Mucosa of rectum (tissue), 2 donors: ENCODE measurements around the gene GIPR.
"Not testable (repeated sequence)": the region's sequence is repeated elsewhere in the genome, so short reads cannot be mapped to it uniquely, and the experiment has no call there.

Experiments used
- H3K27ac ChIP-seq, 2 donors: one replicate each; pipeline ENCODE4 v1.7.0; 2013; ENCODE audit warnings: inconsistent platforms in 2 of 2, low read depth in 2 of 2, low read length in 2 of 2
- H3K27me3 ChIP-seq, 2 donors: one replicate each; pipeline ENCODE4 v1.7.0; 2013; ENCODE audit warnings: low read length in 2 of 2; ENCODE audit not compliant: control insufficient read depth in 2 of 2, insufficient read depth in 2 of 2
- H3K36me3 ChIP-seq, 2 donors: one replicate each; pipeline ENCODE4 v1.7.0; 2013; ENCODE audit warnings: low read length in 2 of 2; ENCODE audit not compliant: control insufficient read depth in 2 of 2, insufficient read depth in 2 of 2
- H3K4me1 ChIP-seq, 2 donors: one replicate each; pipeline ENCODE4 v1.7.0; 2013; ENCODE audit warnings: low read length in 2 of 2, mild to moderate bottlenecking in 1 of 2; ENCODE audit not compliant: control insufficient read depth in 2 of 2, insufficient read depth in 2 of 2
- H3K4me3 ChIP-seq, 2 donors: one replicate each; pipeline ENCODE4 v1.7.0; 2013; ENCODE audit warnings: low read length in 2 of 2
- H3K9ac ChIP-seq, 2 donors: one replicate each; pipeline ENCODE4 v1.7.0; 2013; ENCODE audit warnings: low read length in 2 of 2, low read depth in 1 of 2, mild to moderate bottlenecking in 1 of 2
- H3K9me3 ChIP-seq, 2 donors: one replicate each; pipeline ENCODE4 v1.7.0; 2013; ENCODE audit warnings: low read length in 2 of 2; ENCODE audit not compliant: control insufficient read depth in 2 of 2
- donor health status: healthy.
- donor health status: Normal muscosa, but diverticular disease.

Gene GIPR, protein sequence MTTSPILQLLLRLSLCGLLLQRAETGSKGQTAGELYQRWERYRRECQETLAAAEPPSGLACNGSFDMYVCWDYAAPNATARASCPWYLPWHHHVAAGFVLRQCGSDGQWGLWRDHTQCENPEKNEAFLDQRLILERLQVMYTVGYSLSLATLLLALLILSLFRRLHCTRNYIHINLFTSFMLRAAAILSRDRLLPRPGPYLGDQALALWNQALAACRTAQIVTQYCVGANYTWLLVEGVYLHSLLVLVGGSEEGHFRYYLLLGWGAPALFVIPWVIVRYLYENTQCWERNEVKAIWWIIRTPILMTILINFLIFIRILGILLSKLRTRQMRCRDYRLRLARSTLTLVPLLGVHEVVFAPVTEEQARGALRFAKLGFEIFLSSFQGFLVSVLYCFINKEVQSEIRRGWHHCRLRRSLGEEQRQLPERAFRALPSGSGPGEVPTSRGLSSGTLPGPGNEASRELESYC

DNA sequence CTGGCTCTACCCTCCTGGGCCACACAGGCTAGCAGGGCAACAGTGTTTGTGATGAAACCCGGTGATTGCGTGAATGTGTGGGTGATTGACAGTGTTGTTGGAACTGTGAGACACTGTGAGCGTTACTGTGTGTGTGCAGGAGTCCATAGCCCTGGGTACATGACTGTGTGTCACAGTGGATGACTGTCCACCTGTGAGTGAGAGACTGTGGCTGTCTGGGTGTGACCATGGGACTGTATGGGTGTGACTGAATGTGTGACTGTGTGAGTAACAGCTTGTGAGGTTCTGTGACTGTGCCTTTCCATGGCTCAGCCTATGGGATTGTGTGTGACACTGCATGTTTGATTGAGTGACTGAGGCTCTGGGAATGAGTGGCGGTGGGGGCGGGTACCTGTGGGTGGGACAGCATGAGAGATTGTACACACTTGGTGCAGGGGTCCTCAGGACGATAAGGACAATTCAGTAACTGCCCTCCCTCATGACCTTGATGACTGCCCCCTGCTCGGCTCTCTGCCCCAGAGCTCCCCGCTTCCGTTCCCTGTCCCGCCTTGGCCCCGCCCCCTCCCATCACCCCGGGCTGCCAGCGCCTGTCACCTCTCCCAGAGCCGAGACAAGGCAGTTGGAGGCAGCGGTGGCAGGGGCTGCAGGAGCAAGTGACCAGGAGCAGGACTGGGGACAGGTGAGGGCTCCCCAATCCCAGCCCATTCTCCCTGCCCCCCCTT is at the start of gene GIPR:
Gene GIPR, plus strand, starts transcription at position 602 of the 722 bp plus-strand sequence. CDS start 1,300 bp downstream, outside the sequence.
- Histone ChIP-seq H3K4me1 (peaks cover 15 to 28% of the 10 kb centered on the region in 2 donors), H3K27ac (peak within 1 kb of the TSS; percentile 51 to 76), H3K36me3 (no peaks in the 10 kb centered on the region), H3K27me3 (peaks cover 2 to 5% of the 10 kb centered on the region in 2 donors), H3K9ac (peak within 1 kb of the TSS; percentile 66 to 68), H3K4me3 (peak within 1 kb of the TSS; percentile 72 to 86), H3K9me3 (no peaks in the 10 kb centered on the region)

DNA sequence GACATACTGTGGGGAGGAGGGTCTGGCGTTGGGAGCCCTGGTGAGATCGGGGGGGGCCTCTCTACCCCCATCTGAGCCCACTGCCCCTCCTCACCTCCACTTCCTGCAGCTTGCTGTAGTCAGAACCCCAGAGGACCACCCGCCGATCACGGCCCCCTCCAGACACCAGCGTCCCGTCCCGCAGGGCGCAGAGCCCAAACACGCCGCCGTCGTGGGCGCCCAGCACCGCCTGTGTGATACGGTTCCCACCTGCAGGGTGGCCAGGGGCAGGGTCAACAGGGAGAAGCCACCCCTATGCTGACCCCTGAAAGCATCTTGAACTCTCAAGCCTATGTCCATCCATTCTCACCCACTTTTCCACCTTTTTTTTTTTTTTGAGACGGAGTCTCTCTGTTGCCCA is 46.6 kb upstream of the GIPR start:
- Histone ChIP-seq H3K4me1 (peaks cover 0 to under 1% of the 10 kb centered on the region in 2 donors), H3K27ac (no peak overlapping the region), H3K27me3 (no peaks in the 10 kb centered on the region), H3K9ac (no peak overlapping the region), H3K4me3 (no peak overlapping the region), H3K36me3 (peaks cover 40 to 54% of the 10 kb centered on the region in 2 donors), H3K9me3 (no peaks in the 10 kb centered on the region)

DNA sequence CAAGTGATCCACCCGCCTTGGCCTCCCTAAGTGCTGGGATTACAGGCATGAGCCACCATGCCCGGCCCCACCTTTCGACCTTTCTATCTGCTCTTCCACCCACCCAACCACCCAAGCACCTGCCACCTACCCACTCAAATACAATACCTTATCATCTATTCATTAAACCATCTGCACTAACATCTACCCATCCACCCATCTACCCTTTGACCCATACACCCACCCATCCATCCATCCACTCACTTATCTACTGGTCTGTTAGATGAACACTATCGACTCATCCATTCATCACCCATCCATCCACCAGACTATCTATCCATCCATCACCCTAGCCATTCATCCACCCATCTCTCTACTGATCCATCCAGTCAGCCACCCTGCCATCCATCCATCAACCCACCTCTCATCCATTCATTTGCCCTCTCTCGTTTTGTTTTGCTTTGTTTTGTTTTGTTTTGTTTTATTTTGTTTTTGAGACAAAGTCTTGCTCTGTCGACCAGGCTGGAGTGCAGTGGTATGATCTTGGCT is 46.0 kb upstream of the GIPR start:
- Histone ChIP-seq H3K4me1 (no peaks in the 10 kb centered on the region), H3K9me3 (no peaks in the 10 kb centered on the region), H3K9ac (no peak overlapping the region), H3K4me3 (no peak overlapping the region), H3K36me3 (peaks cover 40 to 58% of the 10 kb centered on the region in 2 donors), H3K27me3 (no peaks in the 10 kb centered on the region), H3K27ac (no peak overlapping the region)

DNA sequence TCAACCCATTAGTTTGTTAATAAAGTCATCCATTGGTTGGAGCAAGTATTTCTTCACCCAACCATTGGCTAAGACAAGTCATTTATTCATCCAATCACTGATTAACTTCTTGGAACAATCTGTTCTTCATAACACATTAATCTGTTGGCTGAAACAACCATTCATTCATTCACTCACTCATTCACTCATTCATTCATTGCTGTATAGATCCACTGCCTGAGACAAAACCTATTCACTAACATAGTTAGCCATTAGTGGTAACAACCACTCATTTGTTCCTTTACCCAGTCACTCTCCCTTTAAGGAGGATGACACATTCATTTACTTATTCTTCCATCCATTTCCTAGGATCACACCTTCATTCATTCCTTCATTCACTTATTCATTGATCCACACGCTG is 44.0 kb upstream of the GIPR start:
- Histone ChIP-seq H3K36me3 (peaks cover 37 to 57% of the 10 kb centered on the region in 2 donors), H3K4me1 (no peaks in the 10 kb centered on the region)

DNA sequence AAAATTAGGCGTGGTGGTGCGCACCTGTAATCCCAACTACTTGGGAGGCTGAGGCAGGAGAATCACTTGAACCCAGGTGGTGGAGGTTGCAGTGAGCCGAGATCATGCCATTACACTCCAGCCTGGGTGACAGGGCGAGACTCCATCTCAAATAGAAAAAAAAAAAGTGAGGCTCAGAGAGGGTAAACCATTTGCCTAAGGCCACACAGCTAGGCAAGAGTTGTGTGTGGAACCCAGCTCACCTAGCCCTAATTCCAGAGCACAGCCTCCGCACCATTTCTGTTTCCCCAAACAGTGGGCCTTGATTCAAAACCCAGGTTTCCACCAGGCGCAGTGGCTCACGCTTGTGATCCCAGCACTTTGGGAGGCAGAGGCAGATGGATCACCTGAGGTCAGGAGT is 39.8 kb upstream of the GIPR start:
- H3K9me3 ChIP-seq, H3K4me3 ChIP-seq, H3K4me1 ChIP-seq, H3K9ac ChIP-seq, H3K27ac ChIP-seq, H3K27me3 ChIP-seq: not testable (repeated sequence)
- peaks cover 23 to 40% of the 10 kb centered on the region in 2 donors for H3K36me3 ChIP-seq

More for the DNA sequence above, 44.0 kb upstream of the GIPR start:
- no peaks in the 10 kb centered on the region for H3K27me3 ChIP-seq
- no peak overlapping the region for H3K4me3 ChIP-seq
- H3K9me3 ChIP-seq, result no peaks in the 10 kb centered on the region
- no peak overlapping the region for H3K27ac ChIP-seq
- H3K9ac ChIP-seq, result no peak overlapping the region

DNA sequence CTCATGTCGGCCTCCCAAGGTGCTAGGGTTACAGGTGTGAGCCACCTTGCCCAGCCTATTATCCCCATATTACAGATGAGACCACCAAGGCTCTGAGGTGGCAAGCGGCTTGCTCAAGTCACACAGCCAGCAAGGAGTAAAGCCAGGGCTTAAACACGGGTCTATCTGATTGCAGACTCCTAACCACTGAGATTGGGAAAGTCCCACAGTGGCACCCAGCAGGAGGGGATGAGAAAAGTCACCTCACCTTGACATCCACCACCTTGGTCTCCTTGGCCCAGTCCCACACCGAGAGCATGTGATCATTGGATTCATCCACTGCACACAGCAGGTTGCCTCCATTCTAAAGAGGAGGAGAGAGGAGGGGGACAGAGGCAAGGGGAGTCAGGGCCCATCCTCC is 38.3 kb upstream of the GIPR start:
- H3K4me3 ChIP-seq, result no peak overlapping the region
- H3K36me3 ChIP-seq, result peaks cover 13 to 33% of the 10 kb centered on the region in 2 donors
- no peak overlapping the region for H3K27ac ChIP-seq
- no peak overlapping the region for H3K9ac ChIP-seq
- H3K4me1 ChIP-seq, result peaks cover 2 to 8% of the 10 kb centered on the region in 2 donors
- H3K27me3 ChIP-seq, result no peaks in the 10 kb centered on the region
- H3K9me3 ChIP-seq, result no peaks in the 10 kb centered on the region

DNA sequence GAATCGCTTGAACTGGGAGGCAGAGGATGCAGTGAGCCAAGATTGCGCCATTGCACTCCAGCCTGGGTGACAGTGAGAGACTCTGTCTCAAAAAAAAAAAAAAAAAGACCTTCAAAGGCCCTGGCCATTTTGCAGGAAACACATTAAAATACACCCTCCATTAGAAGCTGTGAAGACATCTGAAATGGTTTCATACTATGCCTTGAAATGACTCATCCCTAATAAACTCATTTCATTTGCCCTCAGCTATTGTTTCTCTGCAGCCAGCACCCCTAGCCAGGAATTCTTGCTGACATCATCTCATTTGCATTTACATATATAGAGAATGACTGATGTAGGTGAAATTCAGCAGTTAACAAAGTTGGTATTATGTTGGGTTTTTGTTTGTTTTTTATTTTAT is 37.6 kb upstream of the GIPR start:
- H3K36me3 ChIP-seq, result peaks cover 10 to 29% of the 10 kb centered on the region in 2 donors

DNA sequence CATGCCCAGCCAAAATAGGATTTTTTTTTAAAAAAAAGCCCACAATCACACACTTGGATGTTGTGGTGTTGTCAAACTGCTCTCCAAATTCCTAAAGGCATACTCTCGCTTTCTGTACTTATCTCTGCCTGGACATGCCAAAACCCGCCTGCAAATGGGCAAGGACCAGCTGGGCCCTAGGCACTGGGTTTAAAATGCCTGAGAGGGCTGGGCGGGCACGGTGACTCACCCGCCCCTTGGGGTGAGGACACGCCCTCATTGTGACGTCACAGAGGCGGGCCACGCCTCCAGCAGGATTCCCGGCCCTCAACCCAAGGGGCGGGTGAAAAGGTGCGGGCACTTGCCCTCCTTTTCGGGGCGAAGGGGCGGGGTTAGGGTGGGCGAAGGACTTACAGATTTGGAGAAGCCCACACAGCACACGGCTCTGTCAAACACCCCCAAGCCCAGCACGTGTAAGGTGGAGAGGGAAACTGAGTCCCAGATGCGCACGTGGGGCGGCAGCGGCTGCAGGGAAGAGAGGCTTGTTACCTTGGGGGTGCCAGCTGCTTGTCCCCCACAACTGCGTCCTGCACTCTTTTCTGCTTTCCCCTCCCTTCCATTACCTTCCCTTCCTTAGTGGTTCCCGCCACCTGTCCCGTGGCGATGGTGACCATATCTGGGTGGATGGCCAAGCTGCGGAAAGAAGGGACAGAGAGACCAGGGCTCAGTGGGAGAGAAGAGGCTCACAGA is 35.4 kb upstream of the GIPR start:
- Histone ChIP-seq H3K9ac (peak overlapping the region in 1 of 2 donors; percentile 17), H3K4me3 (no peak overlapping the region), H3K27ac (no peak overlapping the region), H3K27me3 (no peaks in the 10 kb centered on the region), H3K4me1 (peaks cover 2 to 8% of the 10 kb centered on the region in 2 donors), H3K36me3 (peaks cover 7 to 15% of the 10 kb centered on the region in 2 donors), H3K9me3 (no peaks in the 10 kb centered on the region)

More for the DNA sequence above, 37.6 kb upstream of the GIPR start:
- no peak overlapping the region for H3K4me3 ChIP-seq
- H3K9me3 ChIP-seq, result no peaks in the 10 kb centered on the region
- no peak overlapping the region for H3K27ac ChIP-seq
- H3K27me3 ChIP-seq, result no peaks in the 10 kb centered on the region
- H3K4me1 ChIP-seq, result peaks cover 2 to 8% of the 10 kb centered on the region in 2 donors
- H3K9ac ChIP-seq, result no peak overlapping the region

DNA sequence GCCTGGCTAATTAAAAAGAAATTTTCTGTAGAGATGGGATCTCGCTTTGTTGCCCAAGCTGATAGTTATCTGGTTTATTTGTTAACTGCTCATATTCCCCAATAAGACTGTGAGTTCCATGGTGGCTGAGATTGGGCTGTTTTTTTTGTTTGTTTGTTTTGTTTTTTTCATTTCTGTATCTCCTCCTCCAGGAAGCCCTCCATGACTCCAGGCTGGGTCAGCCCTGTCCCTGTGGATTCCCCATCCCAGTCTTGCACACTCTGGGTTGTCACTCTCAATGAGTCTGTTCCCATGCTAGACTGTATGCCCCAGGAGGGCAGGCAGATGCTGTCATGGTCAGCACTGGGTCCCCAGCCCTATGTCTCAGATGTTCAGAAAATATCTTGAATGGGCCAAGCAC is 31.7 kb upstream of the GIPR start:
- no peaks in the 10 kb centered on the region for H3K9me3 ChIP-seq
- H3K9ac ChIP-seq, result no peak overlapping the region
- no peak overlapping the region for H3K27ac ChIP-seq
- no peak overlapping the region for H3K4me3 ChIP-seq
- peaks cover 19 to 27% of the 10 kb centered on the region in 2 donors for H3K4me1 ChIP-seq
- peaks cover 0 to 2% of the 10 kb centered on the region in 2 donors for H3K36me3 ChIP-seq
- H3K27me3 ChIP-seq, result no peaks in the 10 kb centered on the region
